ENCODE measurements around the gene SAPCD2. TPM values are rescaled to one million over a fixed set of nuclear protein-coding genes. Genes with fewer than 3 reads are reported as not detected.

The SAPCD2 gene
- total and polyA plus RNA-seq, 2 of the 4 experiments (the other 2 are of a cell fraction) = 3.4 to 4.9 TPM

DNA sequence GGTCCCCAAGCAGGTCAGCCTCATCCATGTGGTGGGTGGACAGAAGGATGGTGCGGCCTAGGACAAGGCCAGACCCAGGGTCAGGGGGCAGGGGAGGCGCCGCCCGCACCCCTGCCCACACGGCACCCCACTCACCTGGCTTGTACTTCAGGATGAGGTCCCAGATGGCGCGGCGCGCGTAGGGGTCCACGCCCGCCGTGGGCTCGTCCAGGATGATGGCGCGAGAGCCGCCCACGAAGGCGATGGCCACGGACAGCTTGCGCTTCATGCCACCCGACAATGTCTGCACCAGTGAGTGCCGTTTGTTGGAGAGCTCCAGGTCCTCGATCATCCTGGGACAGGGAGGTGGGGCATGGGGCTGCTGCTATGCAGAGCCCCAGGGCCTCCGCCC lies 54.8 kb downstream of the SAPCD2 start:
- H3K27ac ChIP-seq (ENCODE audit: insufficient read depth, low read length) = no peak overlapping the region
- no peak overlapping the region for H2BK15ac ChIP-seq (ENCODE audit: low read depth, low read length)
- in situ Hi-C loops (cut with MboI; ENCODE audit: low sequenced_read_pairs) = no loop called here
- no peaks in the 10 kb centered on the region for H3K9me1 ChIP-seq (ENCODE audit: insufficient read depth, low read length)
- no peak overlapping the region for H3K9ac ChIP-seq (ENCODE audit: low read depth, low read length)
- H3K27me3 ChIP-seq (ENCODE audit: control insufficient read depth, insufficient read depth, low read length) = no peaks in the 10 kb centered on the region
- H3K4me3 ChIP-seq (ENCODE audit: insufficient read depth, low read depth, low read length) = no peak overlapping the region
- H2AK5ac ChIP-seq (ENCODE audit: low read depth, low read length) = no peak overlapping the region
- intact Hi-C loops (cut with micrococcal nuclease) = no loop called here
- no peak overlapping the region for H3K14ac ChIP-seq (replicated peaks; ENCODE audit: low read depth, low read length)
- no peak overlapping the region for H2BK5ac ChIP-seq (ENCODE audit: low read depth, low read length, poor library complexity, severe bottlenecking)
- no peak overlapping the region for H2AK9ac ChIP-seq (replicated peaks; ENCODE audit: low read depth, low read length, poor library complexity)
- no peaks in the 10 kb centered on the region for H3K4me1 ChIP-seq (ENCODE audit: control insufficient read depth, insufficient read depth, low read length)
- no peak overlapping the region for H3K4me2 ChIP-seq (ENCODE audit: low read depth, low read length)
- 100% methylated on average over 14 of the region's 25 CpGs; no CpG with 5 or more reads in 1 of the 2 experiments for WGBS, 2 experiments (ENCODE audit: extremely low coverage in 2 of 2, insufficient read length in 1 of 2)
- ChIA-PET POLR2A (ENCODE audit: unreplicated experiment) (no interaction called here), CTCF (no interaction called here)
- no peak overlapping the region for H4K5ac ChIP-seq (ENCODE audit: low read depth, low read length)
- no peak overlapping the region for H4K8ac ChIP-seq (ENCODE audit: low read depth in 2 of 2, low read length in 2 of 2)
- H3K18ac ChIP-seq (ENCODE audit: low read depth, low read length) = no peak overlapping the region
- dilution Hi-C loops (cut with HindIII; ENCODE audit: low sequenced_read_pairs, unreplicated experiment) = no loop called here
- ATAC-seq (ENCODE audit: low read depth) (no peak), DNase-seq (no peak)
- H2BK20ac ChIP-seq (ENCODE audit: low read depth, low read length) = no peak overlapping the region
- TF ChIP-seq RFX5 (IDR thresholded peaks at IDR 0.05; ENCODE audit: low read depth, low read length) (no peak), BHLHE40 (IDR thresholded peaks at IDR 0.05; ENCODE audit: low read depth, low read length) (no peak), NFE2L2 (IDR thresholded peaks at IDR 0.05; ENCODE audit: low read depth, low read length) (no peak), MAZ (IDR thresholded peaks at IDR 0.05; ENCODE audit: borderline replicate concordance, low read depth, low read length) (no peak), RCOR1 (IDR thresholded peaks at IDR 0.05; ENCODE audit: insufficient replicate concordance, low read length) (no peak), CHD1 (IDR thresholded peaks at IDR 0.05; ENCODE audit: low read depth, low read length) (no peak), MAFK (IDR thresholded peaks at IDR 0.05; ENCODE audit: low read depth, low read length) (no peak), MXI1 (IDR thresholded peaks at IDR 0.05; ENCODE audit: borderline replicate concordance, low read depth, low read length) (no peak), SMC3 (IDR thresholded peaks at IDR 0.05; ENCODE audit: low read depth, low read length) (no peak), CEBPB (IDR thresholded peaks at IDR 0.05; ENCODE audit: low read depth, low read length) (no peak), RAD21 (IDR thresholded peaks at IDR 0.05; ENCODE audit: low read length) (no peak), FOS (IDR thresholded peaks at IDR 0.05; ENCODE audit: low read depth, low read length) (no peak), POLR2A (IDR thresholded peaks at IDR 0.05; ENCODE audit: low read depth, low read length) (no peak)
- TF ChIP-seq, protein P1, sequence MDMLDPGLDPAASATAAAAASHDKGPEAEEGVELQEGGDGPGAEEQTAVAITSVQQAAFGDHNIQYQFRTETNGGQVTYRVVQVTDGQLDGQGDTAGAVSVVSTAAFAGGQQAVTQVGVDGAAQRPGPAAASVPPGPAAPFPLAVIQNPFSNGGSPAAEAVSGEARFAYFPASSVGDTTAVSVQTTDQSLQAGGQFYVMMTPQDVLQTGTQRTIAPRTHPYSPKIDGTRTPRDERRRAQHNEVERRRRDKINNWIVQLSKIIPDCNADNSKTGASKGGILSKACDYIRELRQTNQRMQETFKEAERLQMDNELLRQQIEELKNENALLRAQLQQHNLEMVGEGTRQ (IDR thresholded peaks at IDR 0.05; ENCODE audit: low read depth, low read length) = no peak
- TF ChIP-seq, protein P2, sequence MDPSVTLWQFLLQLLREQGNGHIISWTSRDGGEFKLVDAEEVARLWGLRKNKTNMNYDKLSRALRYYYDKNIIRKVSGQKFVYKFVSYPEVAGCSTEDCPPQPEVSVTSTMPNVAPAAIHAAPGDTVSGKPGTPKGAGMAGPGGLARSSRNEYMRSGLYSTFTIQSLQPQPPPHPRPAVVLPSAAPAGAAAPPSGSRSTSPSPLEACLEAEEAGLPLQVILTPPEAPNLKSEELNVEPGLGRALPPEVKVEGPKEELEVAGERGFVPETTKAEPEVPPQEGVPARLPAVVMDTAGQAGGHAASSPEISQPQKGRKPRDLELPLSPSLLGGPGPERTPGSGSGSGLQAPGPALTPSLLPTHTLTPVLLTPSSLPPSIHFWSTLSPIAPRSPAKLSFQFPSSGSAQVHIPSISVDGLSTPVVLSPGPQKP (IDR thresholded peaks at IDR 0.05; ENCODE audit: borderline replicate concordance, low read depth, low read length) = no peak
- TF ChIP-seq, protein P3, sequence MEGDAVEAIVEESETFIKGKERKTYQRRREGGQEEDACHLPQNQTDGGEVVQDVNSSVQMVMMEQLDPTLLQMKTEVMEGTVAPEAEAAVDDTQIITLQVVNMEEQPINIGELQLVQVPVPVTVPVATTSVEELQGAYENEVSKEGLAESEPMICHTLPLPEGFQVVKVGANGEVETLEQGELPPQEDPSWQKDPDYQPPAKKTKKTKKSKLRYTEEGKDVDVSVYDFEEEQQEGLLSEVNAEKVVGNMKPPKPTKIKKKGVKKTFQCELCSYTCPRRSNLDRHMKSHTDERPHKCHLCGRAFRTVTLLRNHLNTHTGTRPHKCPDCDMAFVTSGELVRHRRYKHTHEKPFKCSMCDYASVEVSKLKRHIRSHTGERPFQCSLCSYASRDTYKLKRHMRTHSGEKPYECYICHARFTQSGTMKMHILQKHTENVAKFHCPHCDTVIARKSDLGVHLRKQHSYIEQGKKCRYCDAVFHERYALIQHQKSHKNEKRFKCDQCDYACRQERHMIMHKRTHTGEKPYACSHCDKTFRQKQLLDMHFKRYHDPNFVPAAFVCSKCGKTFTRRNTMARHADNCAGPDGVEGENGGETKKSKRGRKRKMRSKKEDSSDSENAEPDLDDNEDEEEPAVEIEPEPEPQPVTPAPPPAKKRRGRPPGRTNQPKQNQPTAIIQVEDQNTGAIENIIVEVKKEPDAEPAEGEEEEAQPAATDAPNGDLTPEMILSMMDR (conservative IDR thresholded peaks at IDR 0.05; ENCODE audit: low read depth, low read length) = no peak
- H4K91ac ChIP-seq (ENCODE audit: insufficient read depth, low read depth, low read length) = no peak overlapping the region
- no peaks in the 10 kb centered on the region for H3K79me1 ChIP-seq (ENCODE audit: low read depth in 1 of 2, low read length in 2 of 2)
- no TSS peak for BruUV-seq (replicated peaks)
- no peaks in the 10 kb centered on the region for H3K9me3 ChIP-seq (ENCODE audit: control insufficient read depth, insufficient read depth, low read length)
- no peaks in the 10 kb centered on the region for H4K20me1 ChIP-seq (ENCODE audit: insufficient read depth, low read length)
- H3K23ac ChIP-seq (ENCODE audit: low read depth, low read length) = no peak overlapping the region
- no peak overlapping the region for H2AFZ ChIP-seq (replicated peaks; ENCODE audit: low read length, poor library complexity)
- H3K36me3 ChIP-seq (ENCODE audit: control insufficient read depth, insufficient read depth, low read length) = peaks cover 42% of the 10 kb centered on the region
- H3K4ac ChIP-seq (ENCODE audit: low read depth, low read length) = no peak overlapping the region
- H3K56ac ChIP-seq (ENCODE audit: extremely low read depth, insufficient read depth, low read length) = no peak overlapping the region
- no peak overlapping the region for H2BK120ac ChIP-seq (ENCODE audit: low read depth, low read length)
